KOPT-K1 (cell line): ENCODE measurements around the gene GATA2.

Experiments used
- H3K27ac ChIP-seq: fragments of 200-600 bp; sonication (generic); 2 replicates; pipeline ENCODE4 v1.5.1; 2016; ENCODE audit warnings: antibody characterized with exemption, mild to moderate bottlenecking, low read depth, low read length; ENCODE audit not compliant: poor library complexity, severe bottlenecking
- H3K36me3 ChIP-seq: fragments of 200-600 bp; sonication (generic); 2 replicates; pipeline ENCODE4 v1.5.1; 2017; ENCODE audit warnings: antibody characterized with exemption, mild to moderate bottlenecking, low read length, moderate library complexity; ENCODE audit not compliant: insufficient read depth
- H3K9me3 ChIP-seq: fragments of 200-600 bp; sonication (generic); 2 replicates; pipeline ENCODE4 v1.5.1; 2017; ENCODE audit warnings: antibody characterized with exemption, low read length, mild to moderate bottlenecking; ENCODE audit not compliant: insufficient read depth, poor library complexity, severe bottlenecking

Gene GATA2

GRCh38 chr3:128492671-128493569 lies at the start of gene GATA2:
GATA2 (minus strand) TSS chr3:128493201; CDS start chr3:128487031, 6,170 bp downstream.
- no peaks in the 10 kb centered on the region for H3K9me3 ChIP-seq
- H3K36me3 ChIP-seq = no peaks in the 10 kb centered on the region
- H3K27ac ChIP-seq = no peak within 1 kb of the TSS

DNA sequence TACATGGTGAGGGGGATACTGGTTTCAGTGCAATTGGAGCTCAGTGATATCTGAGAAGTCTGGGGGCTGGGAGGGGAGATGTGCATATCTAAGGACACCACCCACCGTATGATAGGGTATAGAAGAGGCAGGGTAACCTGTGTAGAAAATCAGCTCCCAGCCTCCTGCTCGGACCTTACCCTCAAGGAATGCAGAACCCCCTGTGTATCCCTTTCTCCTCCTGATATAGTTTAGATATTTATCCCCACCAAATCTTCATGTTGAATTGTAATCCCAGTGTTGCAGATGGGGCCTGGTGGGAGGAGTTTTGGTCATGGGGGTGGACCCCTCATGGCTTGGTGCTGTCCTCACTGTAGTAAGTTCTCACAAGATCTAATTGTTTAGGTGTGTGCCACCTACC lies 48.2 kb upstream of the GATA2 start:
- H3K27ac ChIP-seq = no peak overlapping the region
- H3K9me3 ChIP-seq = peaks cover 20% of the 10 kb centered on the region
- no peaks in the 10 kb centered on the region for H3K36me3 ChIP-seq

GRCh38 chr3:128539376-128539775 lies 46.4 kb upstream of the GATA2 start:
- Histone ChIP-seq H3K27ac (no peak overlapping the region), H3K9me3 (peaks cover 25% of the 10 kb centered on the region), H3K36me3 (no peaks in the 10 kb centered on the region)

- no peak overlapping the region for H3K27ac ChIP-seq
- H3K9me3 ChIP-seq = peaks cover 5% of the 10 kb centered on the region
- no peaks in the 10 kb centered on the region for H3K36me3 ChIP-seq
Measured at GRCh38 chr3:128537091-128537703, 44.2 kb upstream of the GATA2 start.

- Histone ChIP-seq H3K9me3 (peaks cover 5% of the 10 kb centered on the region), H3K27ac (no peak overlapping the region), H3K36me3 (no peaks in the 10 kb centered on the region)
Measured at GRCh38 chr3:128532012-128532983, 39.3 kb upstream of the GATA2 start.

GRCh38 chr3:128524374-128525299 lies 31.6 kb upstream of the GATA2 start:
- H3K36me3 ChIP-seq = no peaks in the 10 kb centered on the region
- no peaks in the 10 kb centered on the region for H3K9me3 ChIP-seq
- H3K27ac ChIP-seq = no peak overlapping the region

GRCh38 chr3:128523591-128523990 lies 30.6 kb upstream of the GATA2 start:
- no peaks in the 10 kb centered on the region for H3K36me3 ChIP-seq
- H3K27ac ChIP-seq = no peak overlapping the region
- no peaks in the 10 kb centered on the region for H3K9me3 ChIP-seq

DNA sequence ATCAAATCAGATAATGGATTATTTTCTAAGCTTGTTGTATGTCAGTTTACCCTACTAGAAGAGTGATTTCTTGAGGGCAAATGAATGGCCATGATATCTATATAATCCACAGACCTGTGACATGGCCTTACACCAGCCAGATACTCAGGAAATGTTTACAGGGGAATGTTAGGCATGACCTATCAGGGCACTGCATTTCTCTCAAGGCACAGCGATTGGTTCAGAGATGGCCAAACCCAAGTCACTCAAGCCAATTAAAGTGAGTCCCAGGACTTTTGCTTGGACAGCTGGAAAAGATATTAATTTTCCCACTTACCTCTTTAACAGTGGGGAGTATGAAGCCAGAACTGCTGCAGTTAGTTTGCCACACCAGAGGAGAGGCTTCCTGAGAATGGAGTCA lies 28.7 kb upstream of the GATA2 start:
- Histone ChIP-seq H3K9me3 (no peaks in the 10 kb centered on the region), H3K36me3 (no peaks in the 10 kb centered on the region), H3K27ac (no peak overlapping the region)

DNA sequence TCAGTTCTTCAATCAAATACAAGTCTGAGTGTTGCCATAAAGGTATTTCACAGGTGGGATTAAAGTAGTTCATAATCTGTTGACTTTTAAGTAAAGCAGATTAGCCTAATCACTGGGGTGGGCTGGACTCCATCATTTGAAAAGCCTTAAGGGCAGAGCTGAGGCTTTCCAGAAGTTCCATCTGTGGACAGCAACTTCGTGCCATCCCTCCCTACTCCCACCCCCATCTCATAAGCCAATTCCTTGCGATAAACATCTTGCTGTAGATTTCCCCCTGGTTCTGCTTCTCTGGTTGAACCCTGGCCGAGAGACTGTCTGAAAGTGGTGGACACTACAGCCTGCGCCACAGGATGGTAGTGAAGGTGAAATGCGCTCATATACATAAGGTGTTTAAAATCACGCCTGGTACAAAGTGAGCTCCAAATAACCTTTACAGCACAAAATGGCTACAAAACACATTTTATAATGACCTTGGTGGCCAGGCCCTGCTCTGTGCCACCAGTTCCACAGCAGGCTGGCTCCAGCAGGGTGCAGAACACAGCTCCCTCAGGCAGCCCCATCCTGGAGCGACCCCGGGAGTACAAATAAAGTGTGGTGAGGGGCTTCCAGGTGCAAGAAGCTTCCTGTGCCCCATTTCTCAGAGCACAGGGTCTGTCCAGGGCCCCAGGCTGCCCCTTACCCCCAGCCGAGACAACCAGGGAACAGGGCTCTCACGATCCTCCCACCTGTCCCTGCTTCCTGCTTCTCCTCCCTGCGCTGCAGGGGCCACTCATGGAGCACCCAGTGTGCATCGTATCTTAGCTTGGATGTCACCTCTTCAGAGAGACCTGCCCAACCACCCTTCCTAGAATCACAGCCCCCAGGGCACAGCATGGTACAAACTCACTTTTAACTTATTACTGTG lies 25.8 kb upstream of the GATA2 start:
- peaks cover 23% of the 10 kb centered on the region for H3K9me3 ChIP-seq
- H3K36me3 ChIP-seq = no peaks in the 10 kb centered on the region
- H3K27ac ChIP-seq = no peak overlapping the region

GRCh38 chr3:128517648-128518047 lies 24.6 kb upstream of the GATA2 start:
- Histone ChIP-seq H3K9me3 (peaks cover 28% of the 10 kb centered on the region), H3K36me3 (no peaks in the 10 kb centered on the region), H3K27ac (no peak overlapping the region)

- peaks cover 28% of the 10 kb centered on the region for H3K9me3 ChIP-seq
- no peak overlapping the region for H3K27ac ChIP-seq
- no peaks in the 10 kb centered on the region for H3K36me3 ChIP-seq
Measured at GRCh38 chr3:128515967-128516366, 23.0 kb upstream of the GATA2 start.

DNA sequence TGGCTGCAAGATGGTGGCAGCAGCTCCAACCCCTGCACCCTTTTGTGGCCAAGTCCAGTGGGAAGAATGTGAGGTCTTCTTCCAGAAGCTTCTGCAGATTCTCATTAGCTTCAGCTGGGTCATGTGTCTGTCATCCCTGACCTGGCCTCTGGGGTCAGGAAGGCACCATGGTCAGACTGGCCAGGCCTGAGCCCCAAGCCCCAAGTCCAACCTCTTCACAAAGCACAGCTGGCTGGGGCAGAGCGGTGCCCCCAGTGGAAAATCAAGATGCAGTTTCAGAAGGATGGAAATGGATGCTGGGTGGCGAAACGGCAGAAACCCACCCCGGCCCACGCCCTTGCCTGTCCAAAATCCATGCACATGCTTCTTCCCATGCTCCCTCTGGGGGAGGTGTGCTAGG lies 15.9 kb upstream of the GATA2 start:
- Histone ChIP-seq H3K27ac (no peak overlapping the region), H3K9me3 (peaks cover 5% of the 10 kb centered on the region), H3K36me3 (no peaks in the 10 kb centered on the region)

- H3K36me3 ChIP-seq = no peaks in the 10 kb centered on the region
- H3K9me3 ChIP-seq = no peaks in the 10 kb centered on the region
- no peak overlapping the region for H3K27ac ChIP-seq
Measured at GRCh38 chr3:128506754-128507153, 13.8 kb upstream of the GATA2 start.
